HEK293 (cell line): ENCODE results near the gene CCL14.
"Not testable (repeated sequence)": the region's sequence is repeated elsewhere in the genome, so short reads cannot be mapped to it uniquely, and the experiment has no call there.

ENCODE experiments used
- CTCF ChIA-PET: fragments of 350-600 bp; formaldehyde crosslinking; extraction: SDS; loops from one replicate; lab custom pipeline; 2021; ENCODE audit warnings: antibody characterized with exemption; lab: Yijun Ruan, JAX
- POLR2A ChIA-PET: fragments of 300-600 bp; formaldehyde crosslinking; extraction: SDS; loops from one replicate; lab custom pipeline; 2020; ENCODE audit warnings: antibody characterized with exemption, inconsistent platforms; lab: Yijun Ruan, JAX
- H3K27ac ChIP-seq: fragments of 200-500 bp; sonication (Bioruptor generic); 2 replicates; pipeline ENCODE4 v1.5.1; 2014; ENCODE audit warnings: low read depth, low read length, control low read depth, inconsistent platforms; ENCODE audit errors: extremely low read depth
- H3K36me3 ChIP-seq, 2 experiments: fragments of 200-500 bp in 1 of 2; sonication (Bioruptor generic) in 1 of 2; 1 replicate in 1 of 2; 2 replicates in 1 of 2; pipeline ENCODE4 v1.5.1; 2014 to 2017; ENCODE audit warnings: inconsistent platforms in 2 of 2, low read length in 2 of 2; ENCODE audit not compliant: control insufficient read depth in 2 of 2, insufficient read depth in 1 of 2
- H3K4me1 ChIP-seq: fragments of 200-500 bp; sonication (Bioruptor generic); 2 replicates; pipeline ENCODE4 v1.5.1; 2014; ENCODE audit warnings: mild to moderate bottlenecking, low read length, inconsistent platforms; ENCODE audit not compliant: control insufficient read depth, insufficient read depth
- H3K4me3 ChIP-seq: 2 replicates; pipeline ENCODE4 v1.5.1; 2011; ENCODE audit warnings: low read depth, mild to moderate bottlenecking, control low read depth, low read length, moderate library complexity
- H3K9me3 ChIP-seq: fragments of 200-500 bp; sonication (Bioruptor generic); 2 replicates; pipeline ENCODE4 v1.5.1; 2014; ENCODE audit warnings: low read depth, low read length, inconsistent platforms; ENCODE audit not compliant: control insufficient read depth, insufficient read depth
- ATF2 ChIP-seq: fragments of 450-650 bp; formaldehyde crosslinking; IDR thresholded peaks from 2 replicates; pipeline ENCODE4 v1.5.1; 2016; ENCODE audit warnings: missing biosample characterization, missing genetic modification characterization, low read depth
- GLI2 ChIP-seq: fragments of 450-650 bp; formaldehyde crosslinking; IDR thresholded peaks from 2 replicates; pipeline ENCODE4; 2017; ENCODE audit warnings: missing biosample characterization, missing genetic modification characterization, low read depth, borderline replicate concordance
- KLF9 ChIP-seq: fragments of 450-650 bp; formaldehyde crosslinking; IDR thresholded peaks from 2 replicates; pipeline ENCODE4 v1.5.1; 2016; ENCODE audit warnings: missing biosample characterization, missing genetic modification characterization, low read depth
- SCRT2 ChIP-seq: fragments of 450-650 bp; formaldehyde crosslinking; IDR thresholded peaks from 2 replicates; pipeline ENCODE4 v1.5.1; 2016; ENCODE audit warnings: missing biosample characterization, missing genetic modification characterization
- ZBTB10 ChIP-seq: fragments of 450-650 bp; formaldehyde crosslinking; IDR thresholded peaks from 2 replicates; pipeline ENCODE4 v1.5.1; 2016; ENCODE audit warnings: missing biosample characterization, missing genetic modification characterization
- ZBTB49 ChIP-seq: fragments of 450-650 bp; formaldehyde crosslinking; IDR thresholded peaks from 2 replicates; pipeline ENCODE4 v1.5.1; 2016; ENCODE audit warnings: missing biosample characterization, missing genetic modification characterization, low read depth
- ZNF121 ChIP-seq: fragments of 450-650 bp; formaldehyde crosslinking; IDR thresholded peaks from 2 replicates; pipeline ENCODE4 v1.5.1; 2016; ENCODE audit warnings: missing biosample characterization, missing genetic modification characterization
- ZNF155 ChIP-seq: fragments of 450-650 bp; formaldehyde crosslinking; IDR thresholded peaks from 2 replicates; pipeline ENCODE4 v1.5.1; 2016; ENCODE audit warnings: missing biosample characterization, missing genetic modification characterization
- ZNF214 ChIP-seq: fragments of 450-650 bp; formaldehyde crosslinking; IDR thresholded peaks from 2 replicates; pipeline ENCODE4 v1.5.1; 2017; ENCODE audit warnings: missing biosample characterization, mild to moderate bottlenecking, missing genetic modification characterization, borderline replicate concordance
- ZNF223 ChIP-seq: fragments of 450-650 bp; formaldehyde crosslinking; IDR thresholded peaks from 2 replicates; pipeline ENCODE4 v1.5.1; 2016; ENCODE audit warnings: missing biosample characterization, missing genetic modification characterization
- ZNF37A ChIP-seq: fragments of 450-650 bp; IDR thresholded peaks from 2 replicates; pipeline ENCODE4 v1.5.1; 2018; ENCODE audit warnings: missing biosample characterization, missing genetic modification characterization
- ZNF394 ChIP-seq: fragments of 450-650 bp; formaldehyde crosslinking; IDR thresholded peaks from 2 replicates; pipeline ENCODE4 v1.5.1; 2016; ENCODE audit warnings: missing biosample characterization, missing genetic modification characterization, mild to moderate bottlenecking, moderate library complexity, borderline replicate concordance
- ZNF529 ChIP-seq: fragments of 450-650 bp; formaldehyde crosslinking; IDR thresholded peaks from 2 replicates; pipeline ENCODE4 v1.5.1; 2017; ENCODE audit warnings: missing genetic modification characterization, missing biosample characterization; ENCODE audit not compliant: insufficient replicate concordance
- ZNF558 ChIP-seq: fragments of 450-650 bp; formaldehyde crosslinking; IDR thresholded peaks from 2 replicates; pipeline ENCODE4 v1.5.1; 2016; ENCODE audit warnings: missing biosample characterization, missing genetic modification characterization
- ZNF600 ChIP-seq: fragments of 450-650 bp; formaldehyde crosslinking; IDR thresholded peaks from 2 replicates; pipeline ENCODE4 v1.5.1; 2016; ENCODE audit warnings: missing biosample characterization, missing genetic modification characterization
- ZNF660 ChIP-seq: fragments of 450-650 bp; IDR thresholded peaks from 2 replicates; pipeline ENCODE4 v1.5.1; 2018; ENCODE audit warnings: missing biosample characterization, mild to moderate bottlenecking, missing genetic modification characterization
- ZNF747 ChIP-seq: fragments of 450-650 bp; formaldehyde crosslinking; IDR thresholded peaks from 2 replicates; pipeline ENCODE4 v1.5.1; 2016; ENCODE audit warnings: missing biosample characterization, missing genetic modification characterization
- ZSCAN23 ChIP-seq: fragments of 450-650 bp; formaldehyde crosslinking; IDR thresholded peaks from 2 replicates; pipeline ENCODE4 v1.5.1; 2016; ENCODE audit warnings: missing biosample characterization, missing genetic modification characterization
- TF ChIP-seq, protein P1 (sequence below): fragments of 450-650 bp; formaldehyde crosslinking; IDR thresholded peaks from 2 replicates; pipeline ENCODE4 v1.5.1; 2016; ENCODE audit warnings: missing biosample characterization, missing genetic modification characterization
- TF ChIP-seq, protein P2 (sequence below): fragments of 450-650 bp; formaldehyde crosslinking; IDR thresholded peaks from 2 replicates; pipeline ENCODE4; 2016; ENCODE audit warnings: missing biosample characterization, missing genetic modification characterization
- TF ChIP-seq, protein P3 (sequence below): fragments of 450-650 bp; formaldehyde crosslinking; IDR thresholded peaks from 2 replicates; pipeline ENCODE4 v1.5.1; 2017; ENCODE audit warnings: missing biosample characterization, missing genetic modification characterization

CCL14 gene

GRCh38 chr17:36015895-36016294 lies 29.4 kb upstream of the CCL14 start:
- H3K27ac ChIP-seq, H3K9me3 ChIP-seq, H3K4me3 ChIP-seq, H3K4me1 ChIP-seq, POLR2A ChIA-PET, H3K36me3 ChIP-seq: not testable (repeated sequence)
- CTCF ChIA-PET: interaction anchor here (1.3 to 2.4 kb wide), 3 partner anchors 40 to 133 kb away, joined by 4 to 8 read pairs (median 4); no protein-coding TSS in a partner anchor

DNA sequence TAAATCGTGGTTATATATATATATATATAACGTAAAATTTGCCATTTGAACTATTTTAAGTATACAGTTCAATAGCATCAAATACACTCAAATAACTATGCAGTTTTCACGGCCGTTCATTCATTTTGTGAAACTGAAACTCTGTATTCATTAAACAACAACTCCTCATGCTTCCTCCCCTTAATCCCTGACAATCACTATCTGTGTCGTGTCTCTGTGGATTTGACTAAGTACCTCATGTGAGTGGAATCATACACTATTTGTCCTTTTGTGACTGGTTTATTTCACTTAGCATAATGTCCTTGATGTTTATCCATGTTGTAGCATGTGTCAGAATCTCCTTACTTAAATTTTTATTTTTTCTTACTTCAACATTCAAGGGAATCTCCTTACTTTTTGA lies 28.4 kb upstream of the CCL14 start:
- Histone ChIP-seq H3K4me1 (no peaks in the 10 kb centered on the region), H3K36me3 (no peaks in the 10 kb centered on the region), H3K27ac (no peak overlapping the region), H3K9me3 (no peaks in the 10 kb centered on the region), H3K4me3 (no peak overlapping the region)
- ChIA-PET POLR2A (no interaction called here), CTCF (interaction anchor here (1.3 to 2.4 kb wide), 4 partner anchors 39 to 134 kb away, joined by 3 to 8 read pairs (median 4); no protein-coding TSS in a partner anchor)
- TF ChIP-seq ZNF37A (tag by site-specific recombination): no peak
- TF ChIP-seq ZNF394 (tag by site-specific recombination): no peak
- TF ChIP-seq, protein P1, sequence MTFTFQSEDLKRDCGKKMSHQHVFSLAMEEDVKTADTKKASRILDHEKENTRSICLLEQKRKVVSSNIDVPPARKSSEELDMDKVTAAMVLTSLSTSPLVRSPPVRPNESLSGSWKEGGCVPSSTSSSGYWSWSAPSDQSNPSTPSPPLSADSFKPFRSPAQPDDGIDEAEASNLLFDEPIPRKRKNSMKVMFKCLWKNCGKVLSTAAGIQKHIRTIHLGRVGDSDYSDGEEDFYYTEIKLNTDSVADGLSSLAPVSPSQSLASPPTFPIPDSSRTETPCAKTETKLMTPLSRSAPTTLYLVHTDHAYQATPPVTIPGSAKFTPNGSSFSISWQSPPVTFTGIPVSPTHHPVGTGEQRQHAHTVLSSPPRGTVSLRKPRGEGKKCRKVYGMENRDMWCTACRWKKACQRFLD (tag by site-specific recombination): no peak
- TF ChIP-seq ATF2 (tag by site-specific recombination): no peak
- TF ChIP-seq, protein P2, sequence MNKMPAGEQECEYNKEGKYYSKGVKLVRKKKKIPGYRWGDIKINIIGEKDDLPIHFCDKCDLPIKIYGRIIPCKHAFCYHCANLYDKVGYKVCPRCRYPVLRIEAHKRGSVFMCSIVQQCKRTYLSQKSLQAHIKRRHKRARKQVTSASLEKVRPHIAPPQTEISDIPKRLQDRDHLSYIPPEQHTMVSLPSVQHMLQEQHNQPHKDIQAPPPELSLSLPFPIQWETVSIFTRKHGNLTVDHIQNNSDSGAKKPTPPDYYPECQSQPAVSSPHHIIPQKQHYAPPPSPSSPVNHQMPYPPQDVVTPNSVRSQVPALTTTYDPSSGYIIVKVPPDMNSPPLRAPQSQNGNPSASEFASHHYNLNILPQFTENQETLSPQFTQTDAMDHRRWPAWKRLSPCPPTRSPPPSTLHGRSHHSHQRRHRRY (tag by site-specific recombination): no peak
- TF ChIP-seq SCRT2 (tag by site-specific recombination): no peak
- no peak for TF ChIP-seq ZNF223 (tag by site-specific recombination)
- TF ChIP-seq, all 188 proteins: peak for 0

DNA sequence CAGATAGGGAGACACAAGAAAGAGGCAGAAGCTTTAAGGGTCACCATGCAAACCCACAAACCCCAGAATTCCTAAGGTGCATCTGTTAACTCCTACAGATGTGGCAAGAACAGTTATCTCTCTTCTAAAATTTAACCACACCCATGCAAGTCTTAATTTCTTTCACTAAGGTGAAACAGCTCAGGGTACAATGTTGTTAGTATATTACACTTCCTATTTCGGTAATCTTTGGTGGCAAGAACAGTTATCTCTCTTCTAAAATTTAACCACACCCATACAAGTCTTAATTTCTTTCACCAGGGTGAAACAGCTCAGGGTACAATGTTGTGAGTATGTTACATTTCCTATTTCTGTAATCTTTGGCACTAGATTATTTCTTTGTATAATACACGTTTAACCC lies 24.7 kb upstream of the CCL14 start:
- POLR2A ChIA-PET: no interaction called here
- Histone ChIP-seq H3K27ac (no peak overlapping the region), H3K36me3 (no peaks in the 10 kb centered on the region), H3K4me3 (no peak overlapping the region), H3K9me3 (no peaks in the 10 kb centered on the region), H3K4me1 (no peaks in the 10 kb centered on the region)
- CTCF ChIA-PET: interaction anchor here (0.9 to 1.9 kb wide), 4 partner anchors 29 to 137 kb away, joined by 3 to 4 read pairs (median 4); no protein-coding TSS in a partner anchor
- TF ChIP-seq GLI2: no peak
- TF ChIP-seq KLF9 (tag by site-specific recombination): no peak
- no peak for TF ChIP-seq ZNF37A (tag by site-specific recombination)
- no peak for TF ChIP-seq ZBTB49 (tag by site-specific recombination)
- TF ChIP-seq ZNF600 (tag by site-specific recombination): no peak
- TF ChIP-seq, protein P3, sequence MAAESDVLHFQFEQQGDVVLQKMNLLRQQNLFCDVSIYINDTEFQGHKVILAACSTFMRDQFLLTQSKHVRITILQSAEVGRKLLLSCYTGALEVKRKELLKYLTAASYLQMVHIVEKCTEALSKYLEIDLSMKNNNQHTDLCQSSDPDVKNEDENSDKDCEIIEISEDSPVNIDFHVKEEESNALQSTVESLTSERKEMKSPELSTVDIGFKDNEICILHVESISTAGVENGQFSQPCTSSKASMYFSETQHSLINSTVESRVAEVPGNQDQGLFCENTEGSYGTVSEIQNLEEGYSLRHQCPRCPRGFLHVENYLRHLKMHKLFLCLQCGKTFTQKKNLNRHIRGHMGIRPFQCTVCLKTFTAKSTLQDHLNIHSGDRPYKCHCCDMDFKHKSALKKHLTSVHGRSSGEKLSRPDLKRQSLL (tag by site-specific recombination): no peak
- TF ChIP-seq ZSCAN23 (tag by site-specific recombination): no peak
- TF ChIP-seq ZNF529 (tag by site-specific recombination): no peak
- TF ChIP-seq ZNF121 (tag by site-specific recombination): no peak
- TF ChIP-seq ZNF214 (tag by site-specific recombination): no peak
- no peak for TF ChIP-seq ZNF558 (tag by site-specific recombination)
- TF ChIP-seq ZNF660 (tag by site-specific recombination): no peak
- TF ChIP-seq ZNF155 (tag by site-specific recombination): no peak
- TF ChIP-seq ZNF747 (tag by site-specific recombination): no peak
- no peak for TF ChIP-seq ZBTB10 (tag by site-specific recombination)
